ENCODE data around the gene CITED2. TPM values are rescaled to one million over a fixed set of nuclear protein-coding genes. Genes with fewer than 3 reads are reported as not detected.

The CITED2 gene
- total and polyA plus RNA-seq, 8 donors: 15.3 to 102 (median 35.1) TPM

DNA sequence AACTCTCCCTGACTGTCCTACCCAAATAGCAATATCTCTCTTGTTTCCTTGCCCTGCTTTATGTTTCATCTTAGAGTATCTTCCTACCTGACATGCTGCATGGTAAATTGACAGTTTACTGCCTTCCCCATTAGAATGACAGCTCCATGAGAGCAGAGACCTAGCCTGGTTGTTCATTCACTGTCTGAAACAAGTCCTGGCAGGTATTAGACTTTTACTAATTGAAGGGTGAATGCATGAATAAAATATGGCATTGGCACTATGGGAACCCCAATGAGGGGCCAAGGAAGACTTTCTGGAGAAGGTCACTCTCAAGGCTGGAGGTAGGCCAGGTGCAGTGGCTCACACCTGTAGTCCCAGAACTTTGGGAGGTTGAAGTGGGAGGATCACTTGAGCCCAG is 3.8 kb upstream of the CITED2 start:
- Histone ChIP-seq H3K27me3 (no peaks in the 10 kb centered on the region), H3K36me3 (peaks cover 0 to 9% (median 2%) of the 10 kb centered on the region in 4 donors), H3K4me3 (no peak overlapping the region), H3K9me3 (no peaks in the 10 kb centered on the region), H3K27ac (no peak overlapping the region), H3K4me1 (peaks cover 0 to 19% (median 12%) of the 10 kb centered on the region in 4 donors)
- TF ChIP-seq EP300 (IDR thresholded peaks at IDR 0.05) (no peak), POLR2A (IDR thresholded peaks at IDR 0.05) (no peak), POLR2AphosphoS5 (IDR thresholded peaks at IDR 0.05) (no peak)
- TF ChIP-seq, protein P1, sequence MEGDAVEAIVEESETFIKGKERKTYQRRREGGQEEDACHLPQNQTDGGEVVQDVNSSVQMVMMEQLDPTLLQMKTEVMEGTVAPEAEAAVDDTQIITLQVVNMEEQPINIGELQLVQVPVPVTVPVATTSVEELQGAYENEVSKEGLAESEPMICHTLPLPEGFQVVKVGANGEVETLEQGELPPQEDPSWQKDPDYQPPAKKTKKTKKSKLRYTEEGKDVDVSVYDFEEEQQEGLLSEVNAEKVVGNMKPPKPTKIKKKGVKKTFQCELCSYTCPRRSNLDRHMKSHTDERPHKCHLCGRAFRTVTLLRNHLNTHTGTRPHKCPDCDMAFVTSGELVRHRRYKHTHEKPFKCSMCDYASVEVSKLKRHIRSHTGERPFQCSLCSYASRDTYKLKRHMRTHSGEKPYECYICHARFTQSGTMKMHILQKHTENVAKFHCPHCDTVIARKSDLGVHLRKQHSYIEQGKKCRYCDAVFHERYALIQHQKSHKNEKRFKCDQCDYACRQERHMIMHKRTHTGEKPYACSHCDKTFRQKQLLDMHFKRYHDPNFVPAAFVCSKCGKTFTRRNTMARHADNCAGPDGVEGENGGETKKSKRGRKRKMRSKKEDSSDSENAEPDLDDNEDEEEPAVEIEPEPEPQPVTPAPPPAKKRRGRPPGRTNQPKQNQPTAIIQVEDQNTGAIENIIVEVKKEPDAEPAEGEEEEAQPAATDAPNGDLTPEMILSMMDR (IDR thresholded peaks at IDR 0.05): no peak
- DNase-seq: no peak
- intact Hi-C loops (cut with DNase I; ENCODE audit: low total_unique reads): loop anchor here (10.0 kb wide), 1 partner anchor 1067 kb away; no protein-coding TSS in a partner anchor

DNA sequence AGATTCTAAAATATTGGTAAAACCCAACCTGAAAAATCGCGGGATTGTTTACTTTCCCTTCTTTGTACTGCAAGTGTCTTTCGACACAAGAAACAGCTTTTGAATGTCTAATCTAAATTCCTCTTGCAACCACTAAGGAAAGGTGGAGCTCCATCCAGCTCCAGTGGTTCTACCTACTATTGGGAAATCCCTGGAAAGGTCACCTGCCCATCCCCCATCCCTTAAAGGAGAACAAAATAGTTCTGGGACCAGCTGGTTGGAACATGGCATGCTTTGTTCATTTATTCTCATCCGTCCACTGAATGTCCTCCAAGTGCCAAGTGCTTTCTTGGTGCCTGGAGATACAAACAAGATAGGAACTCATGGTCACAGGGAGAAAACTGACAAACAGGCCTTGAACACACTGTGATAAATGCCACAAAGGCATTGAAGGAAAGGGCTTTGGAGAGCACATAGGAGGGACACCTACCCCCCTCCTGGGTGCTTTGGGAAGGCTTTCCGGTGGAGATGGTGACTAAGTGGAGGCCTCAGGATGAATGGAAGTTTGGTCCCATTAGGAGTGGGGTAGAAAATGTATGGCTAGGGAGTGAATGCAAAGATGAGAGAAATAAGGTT is 2.3 kb upstream of the CITED2 start:
- TF ChIP-seq EP300 (IDR thresholded peaks at IDR 0.05): no peak
- peak; percentile 58 to 71 (median 62) for TF ChIP-seq POLR2AphosphoS5 (IDR thresholded peaks at IDR 0.05)
- TF ChIP-seq POLR2A (IDR thresholded peaks at IDR 0.05): no peak
- TF ChIP-seq, protein P1 (IDR thresholded peaks at IDR 0.05): no peak
- DNase-seq: peak; percentile 77 to 82
- 33 to 40% (median 34%) methylated on average over 5 of the region's 5 CpGs for WGBS, 5 donors
- Histone ChIP-seq H3K36me3 (peaks cover 0 to 23% (median 5%) of the 10 kb centered on the region in 4 donors), H3K27ac (peak overlapping the region in 4 of 5 donors; percentile 1 to 100 (median 97)), H3K4me1 (peaks cover 0 to 27% (median 17%) of the 10 kb centered on the region in 4 donors), H3K4me3 (peak overlapping the region; percentile 69 to 93 (median 83)), H3K9me3 (no peaks in the 10 kb centered on the region), H3K27me3 (no peaks in the 10 kb centered on the region)
- intact Hi-C loops (cut with DNase I; ENCODE audit: low total_unique reads): loop anchor here (10.0 kb wide), 1 partner anchor 1068 kb away; no protein-coding TSS in a partner anchor

DNA sequence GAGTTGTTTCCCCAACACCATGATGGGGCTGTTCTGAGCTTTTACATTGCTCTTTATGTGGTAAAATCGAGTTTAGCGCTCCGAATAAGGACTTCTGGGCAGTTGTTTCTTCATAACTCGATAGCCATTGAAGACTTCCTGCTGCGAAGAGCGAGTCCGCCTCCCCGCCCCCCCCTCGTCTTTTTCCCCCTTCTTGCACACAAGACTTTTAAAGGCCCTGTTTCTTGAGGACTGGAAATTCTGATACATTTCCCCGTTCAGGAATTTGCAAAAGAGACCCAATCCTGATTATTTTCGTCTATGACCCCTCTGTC is 1.5 kb upstream of the CITED2 start:
- intact Hi-C loops (cut with DNase I; ENCODE audit: low total_unique reads): loop anchor here (10.0 kb wide), 1 partner anchor 1069 kb away; no protein-coding TSS in a partner anchor
- Histone ChIP-seq H3K27me3 (no peaks in the 10 kb centered on the region), H3K27ac (peak overlapping the region; percentile 92 to 100 (median 97)), H3K9me3 (no peaks in the 10 kb centered on the region), H3K36me3 (peaks cover 0 to 27% (median 6%) of the 10 kb centered on the region in 4 donors), H3K4me1 (peaks cover 0 to 35% (median 24%) of the 10 kb centered on the region in 4 donors), H3K4me3 (peak overlapping the region; percentile 69 to 93 (median 83))
- no peak for TF ChIP-seq POLR2AphosphoS5 (IDR thresholded peaks at IDR 0.05)
- TF ChIP-seq, protein P1 (IDR thresholded peaks at IDR 0.05): no peak
- TF ChIP-seq EP300 (IDR thresholded peaks at IDR 0.05): no peak
- no peak for TF ChIP-seq POLR2A (IDR thresholded peaks at IDR 0.05)
- WGBS, 5 donors: 1 to 2% (median 1%) methylated on average over 11 of the region's 11 CpGs
- DNase-seq: peak in 1 of 2 donors; percentile 82

DNA sequence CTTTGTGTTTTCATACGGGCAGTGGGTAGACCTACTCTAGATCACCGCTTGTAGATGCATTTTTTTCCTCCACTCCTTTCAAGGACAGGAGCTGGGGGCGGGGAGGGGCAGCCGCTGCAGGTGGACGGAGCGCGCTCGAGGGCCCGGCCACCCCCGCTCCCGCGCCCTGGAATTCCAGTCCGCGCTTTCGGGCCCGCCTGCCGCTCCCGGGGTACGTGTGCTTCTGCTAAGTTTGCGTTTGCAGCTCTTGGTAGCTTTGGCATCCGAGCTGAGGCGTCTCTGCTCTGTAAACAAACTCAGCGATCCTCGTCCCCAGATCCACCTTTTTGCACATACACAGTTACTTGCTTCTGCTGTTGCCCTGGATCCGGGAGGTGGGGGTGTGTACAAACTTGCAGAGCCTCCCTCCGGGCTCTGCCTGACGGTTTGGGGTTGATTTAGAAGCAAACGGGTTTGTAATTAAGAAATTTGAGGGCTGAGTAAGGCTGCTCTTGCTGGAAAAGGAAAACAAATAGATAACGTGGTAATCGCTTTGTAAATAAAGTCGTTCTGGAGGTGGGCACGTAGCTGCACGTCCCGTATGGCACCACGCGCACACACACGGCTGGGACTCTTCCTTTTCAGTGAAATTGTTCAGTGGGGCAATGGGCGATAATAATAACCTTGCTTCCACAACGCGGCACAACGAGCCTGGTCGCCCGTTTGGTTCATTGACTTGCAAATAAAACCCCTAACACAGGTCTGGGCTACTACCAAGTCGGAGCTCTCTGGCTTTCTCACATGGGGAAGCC is 973 bp upstream of the CITED2 start:
- Histone ChIP-seq H3K9me3 (no peaks in the 10 kb centered on the region), H3K27ac (peak overlapping the region; percentile 92 to 100 (median 97)), H3K27me3 (no peaks in the 10 kb centered on the region), H3K4me3 (peak overlapping the region; percentile 69 to 93 (median 83)), H3K4me1 (peaks cover 2 to 40% (median 29%) of the 10 kb centered on the region in 4 donors), H3K36me3 (peaks cover 0 to 27% (median 6%) of the 10 kb centered on the region in 4 donors)
- TF ChIP-seq POLR2AphosphoS5 (IDR thresholded peaks at IDR 0.05) (peak; percentile 93), EP300 (IDR thresholded peaks at IDR 0.05) (no peak)
- WGBS, 5 donors: 0% methylated on average over 42 to 44 of the region's 44 CpGs
- peak; percentile 92 to 97 for DNase-seq
- intact Hi-C loops (cut with DNase I; ENCODE audit: low total_unique reads): loop anchor here (10.0 kb wide), 1 partner anchor 1069 kb away; no protein-coding TSS in a partner anchor
